ENCODE results near the gene IL1RL1. TPM values are rescaled to one million over a fixed set of nuclear protein-coding genes. Genes with fewer than 3 reads are reported as not detected.

IL1RL1 gene
- polyA plus RNA-seq, 10 donors: 0.15 to 1.0 (median 0.36) TPM

GRCh38 chr2:102367331-102367971 lies 56.1 kb downstream of the IL1RL1 start:
- no peak for DNase-seq

DNA sequence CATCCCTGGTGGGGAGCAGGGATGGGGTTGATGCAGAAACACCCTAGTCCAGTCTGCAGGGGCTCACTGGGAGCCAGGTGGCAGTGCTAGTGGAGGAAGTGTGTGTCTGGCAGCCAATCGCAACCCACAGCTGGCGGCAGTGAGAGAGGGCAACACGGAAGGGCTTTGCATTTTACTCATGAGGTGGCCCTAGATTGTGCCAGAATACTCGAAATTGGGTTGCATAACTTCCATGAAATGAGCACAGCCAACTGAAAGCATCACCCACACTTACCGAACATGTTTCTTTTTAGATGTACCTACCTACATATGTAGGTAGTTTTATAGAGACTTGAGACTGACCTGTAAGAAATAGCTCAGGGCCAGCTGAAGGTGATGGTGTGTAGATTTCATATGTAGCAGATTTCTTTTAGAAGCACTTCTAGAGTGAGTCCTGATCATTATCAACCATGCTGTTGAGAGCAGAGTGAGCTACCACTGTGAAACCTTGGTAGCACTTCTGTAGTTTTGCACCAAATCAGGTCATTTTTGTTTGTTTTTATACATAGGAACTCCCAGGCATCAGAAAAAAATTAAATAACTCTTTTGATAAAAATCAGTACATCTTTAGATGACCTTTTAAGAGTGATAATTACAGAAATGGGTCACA lies 57.2 kb downstream of the IL1RL1 start:
- DNase-seq: no peak

- DNase-seq: no peak
These were observed 58.5 kb downstream of the IL1RL1 start for GRCh38 chr2:102369866-102370265.

DNA sequence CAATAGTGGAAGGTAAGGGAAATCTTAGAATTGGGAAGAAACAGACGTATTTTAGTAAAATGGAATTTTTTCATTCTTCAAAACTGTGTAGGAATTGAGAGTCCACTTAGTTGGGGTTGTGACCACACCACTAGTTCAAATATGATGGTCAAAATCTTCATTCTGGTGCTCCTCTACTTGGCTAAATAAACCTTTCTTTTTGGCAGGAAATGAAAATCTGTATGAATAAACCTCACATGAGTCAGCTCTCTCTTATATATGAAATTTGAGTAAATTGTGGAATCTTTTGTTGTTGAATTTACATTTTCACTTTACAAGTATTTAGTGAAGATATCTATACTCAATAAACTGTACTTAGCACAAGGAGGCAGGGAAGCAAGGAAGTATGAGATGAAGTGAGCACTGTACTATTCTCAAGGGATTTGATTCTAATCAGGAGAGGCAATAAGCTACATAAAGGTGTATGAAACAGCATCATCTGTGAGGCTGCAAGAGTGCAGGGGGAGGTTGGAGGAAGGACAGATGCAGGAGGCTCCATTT lies 64.8 kb downstream of the IL1RL1 start:
- DNase-seq: no peak

DNA sequence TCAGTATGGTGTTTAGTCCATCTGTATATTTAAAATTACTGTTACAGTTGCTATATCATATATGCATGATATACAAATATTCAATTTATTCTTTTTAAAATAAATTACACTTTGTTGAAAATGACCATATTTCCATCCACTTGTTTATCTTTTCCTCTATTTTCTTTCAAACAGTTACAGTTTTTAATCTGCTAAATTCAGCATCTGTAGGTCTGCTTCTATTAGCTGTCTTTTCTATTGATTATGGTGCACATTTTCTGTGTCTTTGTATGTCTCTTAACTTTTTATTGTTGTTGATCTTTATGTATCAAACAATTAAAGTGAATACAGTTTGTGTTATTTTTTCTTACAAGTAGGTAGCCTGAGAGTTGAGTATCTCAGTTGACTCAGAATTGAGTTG lies 72.4 kb downstream of the IL1RL1 start:
- DNase-seq: no peak

GRCh38 chr2:102385522-102385921 lies 74.2 kb downstream of the IL1RL1 start:
- no peak for DNase-seq

DNA sequence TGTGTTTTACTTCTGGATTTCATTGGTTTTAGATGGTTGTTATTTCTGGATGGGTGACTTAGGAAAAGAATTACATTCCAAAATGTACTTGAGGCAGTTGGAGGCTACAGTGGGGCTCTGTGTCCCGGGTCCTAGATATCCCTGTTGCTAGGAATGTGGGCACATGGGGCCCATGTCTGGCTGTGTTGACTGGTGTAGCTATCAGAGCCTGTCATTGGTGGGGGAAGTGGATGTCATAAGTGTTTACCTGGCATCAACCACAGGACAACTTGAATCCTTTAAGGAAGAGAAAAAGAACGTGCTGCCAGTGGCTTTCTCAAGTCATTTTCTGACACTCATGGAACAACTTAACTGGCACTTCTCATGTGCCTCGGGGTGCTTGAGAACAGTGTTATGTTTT lies 74.6 kb downstream of the IL1RL1 start:
- no peak for DNase-seq

GRCh38 chr2:102386867-102387541 lies 75.6 kb downstream of the IL1RL1 start:
- no peak for DNase-seq

- DNase-seq: no peak
These were observed 76.6 kb downstream of the IL1RL1 start for GRCh38 chr2:102387763-102388546.

- DNase-seq: no peak
These were observed 80.2 kb downstream of the IL1RL1 start for GRCh38 chr2:102391565-102391964.

GRCh38 chr2:102392096-102392495 lies 80.7 kb downstream of the IL1RL1 start:
- DNase-seq: no peak

- DNase-seq: no peak
These were observed 81.6 kb downstream of the IL1RL1 start for GRCh38 chr2:102392942-102393341.

DNA sequence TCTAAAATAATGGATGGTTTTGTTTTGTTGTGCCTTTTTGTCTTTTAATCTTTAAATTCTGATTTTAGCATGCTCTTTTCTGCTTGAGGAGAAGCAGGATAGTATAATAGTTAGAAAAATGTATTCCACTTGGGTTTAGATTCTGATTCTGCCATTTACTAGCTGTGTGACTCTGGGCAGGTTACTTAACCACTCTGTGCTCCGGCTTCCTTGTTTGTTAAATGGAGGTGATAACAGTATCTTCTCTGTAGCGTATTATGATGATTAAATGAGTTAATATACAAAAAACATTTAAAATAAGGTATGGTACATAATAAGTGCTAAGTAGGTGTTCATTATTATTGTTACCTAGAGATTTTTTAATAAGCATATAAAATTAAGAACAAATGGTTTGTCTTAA lies 84.6 kb downstream of the IL1RL1 start:
- DNase-seq: no peak

- peak in 1 of 3 donors; percentile 2 for DNase-seq
These were observed 85.8 kb downstream of the IL1RL1 start for GRCh38 chr2:102397209-102397608.

- no peak for DNase-seq
These were observed 88.3 kb downstream of the IL1RL1 start for GRCh38 chr2:102399499-102400141.

DNA sequence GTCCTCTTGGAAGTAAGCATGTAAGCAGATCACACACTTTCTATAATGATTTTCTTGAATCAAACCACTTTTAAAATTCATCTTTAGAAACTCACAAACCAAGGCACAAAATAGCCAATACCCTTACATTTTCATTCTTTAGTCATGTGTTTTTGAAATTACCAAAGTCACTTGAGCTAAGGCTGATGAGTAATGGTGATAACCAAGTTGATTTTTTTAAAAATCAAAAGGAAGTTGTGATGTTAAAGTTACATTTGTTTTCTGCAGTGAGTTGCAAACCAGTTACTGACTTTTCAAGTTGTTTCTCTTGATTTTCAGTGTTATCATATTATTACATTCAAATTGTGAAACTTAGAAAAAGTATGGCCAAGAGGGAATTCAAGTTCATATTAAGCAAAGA lies 90.1 kb downstream of the IL1RL1 start:
- DNase-seq: no peak

Other genes with a start within 250 kb of the IL1RL1 start
- gene IL1R1, start 168.8 kb upstream of the IL1RL1 start, polyA plus RNA-seq (ENCODE audit: insufficient read length in 10 of 10): 10 to 100 TPM in 9 of 10 donors, 1 to 10 TPM in 1; 8.8 to 14.8 (median 12.2) TPM
- gene IL1RL2, start 124.5 kb upstream of the IL1RL1 start, polyA plus RNA-seq (ENCODE audit: insufficient read length in 10 of 10): under 1 TPM; 0.09 to 0.90 (median 0.19) TPM
- 1 to 10 TPM in 5 of 10 donors, under 1 TPM in 5; 0.50 to 2.0 (median 1.0) TPM for gene IL18R1, start 44.2 kb downstream of the IL1RL1 start, polyA plus RNA-seq (ENCODE audit: insufficient read length in 10 of 10)
- under 1 TPM in 9 of 10 donors, not detected in 1; 0.15 to 0.70 (median 0.36) TPM for gene IL18RAP, start 111.6 kb downstream of the IL1RL1 start, polyA plus RNA-seq (ENCODE audit: insufficient read length in 10 of 10)
- under 1 TPM in 2 of 10 donors, not detected in 8; 0.16 to 0.48 TPM for gene SLC9A4, start 161.7 kb downstream of the IL1RL1 start, polyA plus RNA-seq (ENCODE audit: insufficient read length in 10 of 10)

All from muscle of back (tissue), 11 donors.